Measurements from ENCODE around the gene APC2. TPM values are rescaled to one million over a fixed set of nuclear protein-coding genes. Genes with fewer than 3 reads are reported as not detected.

APC2 gene
- total RNA-seq, 2 experiments from 2014 or later = 0.07 to 0.29 TPM

- POLR2A ChIA-PET = interaction anchor here (0.9 to 1.5 kb wide), 2 partner anchors 9 to 22 kb away, joined by 3 read pairs; partner anchors contain the start of gene PCSK4
- intact Hi-C loops (cut with micrococcal nuclease) = no loop called here
- no peak overlapping the region for H3K27ac Mint-ChIP-seq
Measured at GRCh38 chr19:1481224-1481892, 31.4 kb downstream of the APC2 start.

GRCh38 chr19:1481893-1482360 lies 32.0 kb downstream of the APC2 start:
- POLR2A ChIA-PET = interaction anchor here (0.9 to 1.5 kb wide), 2 partner anchors 8 to 22 kb away, joined by 3 read pairs; partner anchors contain the start of gene PCSK4
- CTCF ChIA-PET = no interaction called here
- TF ChIP-seq, protein P1, sequence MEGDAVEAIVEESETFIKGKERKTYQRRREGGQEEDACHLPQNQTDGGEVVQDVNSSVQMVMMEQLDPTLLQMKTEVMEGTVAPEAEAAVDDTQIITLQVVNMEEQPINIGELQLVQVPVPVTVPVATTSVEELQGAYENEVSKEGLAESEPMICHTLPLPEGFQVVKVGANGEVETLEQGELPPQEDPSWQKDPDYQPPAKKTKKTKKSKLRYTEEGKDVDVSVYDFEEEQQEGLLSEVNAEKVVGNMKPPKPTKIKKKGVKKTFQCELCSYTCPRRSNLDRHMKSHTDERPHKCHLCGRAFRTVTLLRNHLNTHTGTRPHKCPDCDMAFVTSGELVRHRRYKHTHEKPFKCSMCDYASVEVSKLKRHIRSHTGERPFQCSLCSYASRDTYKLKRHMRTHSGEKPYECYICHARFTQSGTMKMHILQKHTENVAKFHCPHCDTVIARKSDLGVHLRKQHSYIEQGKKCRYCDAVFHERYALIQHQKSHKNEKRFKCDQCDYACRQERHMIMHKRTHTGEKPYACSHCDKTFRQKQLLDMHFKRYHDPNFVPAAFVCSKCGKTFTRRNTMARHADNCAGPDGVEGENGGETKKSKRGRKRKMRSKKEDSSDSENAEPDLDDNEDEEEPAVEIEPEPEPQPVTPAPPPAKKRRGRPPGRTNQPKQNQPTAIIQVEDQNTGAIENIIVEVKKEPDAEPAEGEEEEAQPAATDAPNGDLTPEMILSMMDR (IDR thresholded peaks at IDR 0.05) = no peak
- H3K4me1 Mint-ChIP-seq (ENCODE audit: low read depth) = peaks cover 12% of the 10 kb centered on the region
- intact Hi-C loops (cut with micrococcal nuclease) = no loop called here
- H3K27ac Mint-ChIP-seq = no peak overlapping the region
- peaks cover 8% of the 10 kb centered on the region for H3K36me3 Mint-ChIP-seq (ENCODE audit: low read depth)
- no peaks in the 10 kb centered on the region for H3K27me3 Mint-ChIP-seq
- no peak for ATAC-seq
- no peak overlapping the region for H3K4me3 Mint-ChIP-seq
- no peak for DNase-seq
- H3K9me3 Mint-ChIP-seq = no peaks in the 10 kb centered on the region

More at GRCh38 chr19:1481224-1481892, 31.4 kb downstream of the APC2 start:
- Mint-ChIP-seq H3K4me3 (no peak overlapping the region), H3K27me3 (no peaks in the 10 kb centered on the region), H3K4me1 (ENCODE audit: low read depth) (peaks cover 16% of the 10 kb centered on the region), H3K36me3 (ENCODE audit: low read depth) (peaks cover 8% of the 10 kb centered on the region), H3K9me3 (no peaks in the 10 kb centered on the region)
- CTCF ChIA-PET = no interaction called here
- DNase-seq = no peak
- no peak for ATAC-seq
- TF ChIP-seq, protein P1 (IDR thresholded peaks at IDR 0.05) = no peak

DNA sequence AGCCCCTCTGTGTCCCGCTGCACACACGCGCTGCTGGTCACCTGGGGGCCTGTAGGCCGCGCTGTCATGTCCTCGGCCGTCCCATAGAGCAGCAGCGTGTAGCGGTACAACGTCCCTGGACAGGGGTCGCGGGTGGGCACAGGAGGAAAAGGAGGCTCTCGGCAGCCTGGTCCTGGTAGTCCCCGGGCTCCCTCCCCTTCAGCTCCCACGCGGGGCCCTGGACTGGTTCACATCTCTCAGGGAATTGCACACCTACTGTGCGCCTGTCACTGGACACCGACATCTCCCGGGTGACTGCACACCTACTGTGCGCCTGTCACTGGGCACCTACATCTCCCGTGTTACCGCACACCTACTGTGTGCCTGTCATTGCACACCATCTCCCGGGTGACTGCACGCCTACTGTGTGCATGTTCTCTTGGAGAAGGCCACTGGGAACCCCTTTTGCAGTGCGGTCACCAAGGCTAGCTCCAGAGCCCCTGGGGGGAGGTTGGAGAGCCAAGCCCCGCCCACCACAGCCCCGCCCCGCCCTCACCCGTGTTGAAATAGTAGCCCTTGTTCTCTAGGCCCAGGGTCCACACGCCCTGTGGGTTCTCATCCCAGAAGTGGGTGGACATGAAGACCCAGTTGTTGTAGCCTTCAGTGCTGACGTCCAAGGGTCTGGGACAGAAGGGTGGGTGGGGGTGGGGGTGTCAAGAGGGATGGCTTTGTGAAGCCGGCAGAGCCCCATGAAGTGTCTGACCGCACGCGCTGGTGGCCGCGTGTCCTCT lies 32.6 kb downstream of the APC2 start:
- DNase-seq (no peak), ATAC-seq (no peak)
- ChIA-PET POLR2A (interaction anchor here (0.9 to 1.5 kb wide), 2 partner anchors 7 to 23 kb away, joined by 3 read pairs; partner anchors contain the start of gene PCSK4), CTCF (no interaction called here)
- H3K27me3 Mint-ChIP-seq = no peaks in the 10 kb centered on the region
- intact Hi-C loops (cut with micrococcal nuclease) = no loop called here
- no peak overlapping the region for H3K4me3 Mint-ChIP-seq
- H3K9me3 Mint-ChIP-seq = no peaks in the 10 kb centered on the region
- H3K27ac Mint-ChIP-seq = no peak overlapping the region
- peaks cover 7% of the 10 kb centered on the region for H3K4me1 Mint-ChIP-seq (ENCODE audit: low read depth)
- TF ChIP-seq, protein P1 (IDR thresholded peaks at IDR 0.05) = no peak
- H3K36me3 Mint-ChIP-seq (ENCODE audit: low read depth) = peaks cover 3% of the 10 kb centered on the region

DNA sequence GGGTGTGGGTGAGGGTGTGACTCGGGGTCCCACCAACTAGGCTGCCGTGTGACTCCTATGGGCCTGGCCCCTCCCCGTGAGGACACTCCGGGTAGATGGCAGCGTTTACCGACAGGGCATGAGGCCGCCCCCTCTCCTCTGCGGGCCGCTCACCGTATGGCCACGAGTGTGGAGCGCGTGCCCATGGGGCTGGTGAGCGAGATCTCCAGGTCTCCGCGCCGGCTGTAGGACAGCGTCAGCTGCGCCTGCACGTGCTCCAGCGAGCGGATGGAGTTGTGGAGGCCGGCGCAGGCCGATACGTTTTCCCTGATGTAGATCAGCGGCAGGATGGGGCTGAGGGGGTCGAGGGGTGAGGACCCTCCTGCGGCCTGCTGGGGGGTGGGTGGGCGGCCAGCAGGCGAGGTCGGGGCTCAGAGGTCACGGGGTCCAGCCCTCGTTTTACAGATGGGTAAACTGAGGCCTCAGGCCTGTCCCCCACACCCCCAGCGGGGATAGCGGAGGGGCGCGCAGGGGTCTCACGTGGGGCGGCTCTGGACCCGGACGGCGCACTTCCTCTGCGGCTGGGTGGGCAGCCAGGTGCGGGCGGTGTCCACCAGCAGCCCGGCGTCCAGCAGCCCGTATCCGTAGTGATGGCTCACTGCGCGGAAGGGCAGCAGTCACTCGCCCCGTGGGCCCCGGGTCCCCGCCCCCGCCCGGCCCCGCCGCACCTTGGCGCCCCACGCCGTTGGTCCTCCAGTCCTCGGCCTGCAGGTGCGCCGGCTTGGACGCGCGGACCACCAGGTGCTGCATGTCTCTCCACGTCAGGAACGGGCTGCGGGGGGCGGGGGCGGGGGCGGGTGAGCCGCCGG lies 33.4 kb downstream of the APC2 start:
- H3K4me1 Mint-ChIP-seq (ENCODE audit: low read depth) = peaks cover 4% of the 10 kb centered on the region
- H3K27ac Mint-ChIP-seq = no peak overlapping the region
- DNase-seq = no peak
- ChIA-PET POLR2A (no interaction called here), CTCF (no interaction called here)
- ATAC-seq = no peak
- peaks cover 3% of the 10 kb centered on the region for H3K36me3 Mint-ChIP-seq (ENCODE audit: low read depth)
- intact Hi-C loops (cut with micrococcal nuclease) = no loop called here
- no peaks in the 10 kb centered on the region for H3K9me3 Mint-ChIP-seq
- TF ChIP-seq, protein P1 (IDR thresholded peaks at IDR 0.05) = no peak
- no peaks in the 10 kb centered on the region for H3K27me3 Mint-ChIP-seq
- H3K4me3 Mint-ChIP-seq = no peak overlapping the region

Data from activated CD8-positive, alpha-beta T cell treated with anti-CD3 and anti-CD28 coated beads for 36 hours (primary cell).